PC-9 (cell line): ENCODE measurements around the gene EPB41. TPM values are rescaled to one million over a fixed set of nuclear protein-coding genes. Genes with fewer than 3 reads are reported as not detected.

Source experiments
- BruUV-seq: library from RNA; stranded (reverse); fragments of 400-500 nt; replicated peaks from 2 replicates; lab custom pipeline; 2021; lab: Mats Ljungman, UMichigan
- CTCF ChIA-PET: fragments of 300-600 bp; sonication (Branson Sonifier 250); formaldehyde crosslinking; loops from one replicate; lab custom pipeline; 2022; ENCODE audit warnings: antibody characterized with exemption; lab: Charles Lee
- POLR2A ChIA-PET: fragments of 300-600 bp; sonication (Branson Sonifier 250); formaldehyde crosslinking; loops from one replicate; lab custom pipeline; 2022; ENCODE audit warnings: antibody characterized with exemption; ENCODE audit not compliant: unreplicated experiment; lab: Charles Lee
- DNase-seq, 2 experiments: peaks; one replicate each; pipeline versions ENCODE4 v3.0.0 to v3.0.0-alpha.2; 2015 to 2022; ENCODE audit warnings: mixed read lengths in 1 of 2
- H2AFZ ChIP-seq: fragments of 200-600 bp; sonication (generic); 2 replicates; pipeline ENCODE4 v1.8.1; 2017; ENCODE audit warnings: antibody characterized with exemption
- H3F3A ChIP-seq: fragments of 200-600 bp; sonication (generic); 2 replicates; pipeline ENCODE4 v1.8.1; 2017; ENCODE audit warnings: antibody characterized with exemption, mild to moderate bottlenecking, low read depth; ENCODE audit not compliant: insufficient read depth
- H3K27ac ChIP-seq: fragments of 200-600 bp; sonication (generic); 2 replicates; pipeline ENCODE4 v1.6.1; 2016; ENCODE audit warnings: mixed run types
- H3K27me3 ChIP-seq: fragments of 200-600 bp; sonication (generic); 2 replicates; pipeline ENCODE4 v1.6.1; 2016; ENCODE audit warnings: low read depth, mixed run types; ENCODE audit not compliant: insufficient read depth
- H3K36me3 ChIP-seq: fragments of 200-600 bp; sonication (generic); 2 replicates; pipeline ENCODE4 v1.6.1; 2016; ENCODE audit warnings: low read depth, mixed run types
- H3K4me1 ChIP-seq: fragments of 200-600 bp; sonication (generic); replicated peaks from 2 replicates; pipeline ENCODE4 v1.6.1; 2016; ENCODE audit warnings: mixed run types; ENCODE audit not compliant: insufficient read depth
- H3K4me2 ChIP-seq: fragments of 200-600 bp; sonication (generic); 2 replicates; pipeline ENCODE4 v1.6.1; 2017; ENCODE audit warnings: mixed run types
- H3K4me3 ChIP-seq: fragments of 200-600 bp; sonication (generic); 2 replicates; pipeline ENCODE4 v1.6.1; 2016; ENCODE audit warnings: mixed run types
- H3K79me2 ChIP-seq: fragments of 200-600 bp; sonication (generic); 2 replicates; pipeline ENCODE4 v1.6.1; 2017; ENCODE audit warnings: low read depth, mixed run types
- H3K9me2 ChIP-seq: fragments of 200-600 bp; sonication (generic); 2 replicates; pipeline ENCODE4 v1.8.1; 2017; ENCODE audit warnings: mild to moderate bottlenecking; ENCODE audit not compliant: insufficient read depth
- H3K9me3 ChIP-seq: fragments of 200-600 bp; sonication (generic); 2 replicates; pipeline ENCODE4 v1.8.1; 2016; ENCODE audit warnings: low read depth; ENCODE audit not compliant: insufficient read depth
- H4K20me1 ChIP-seq: fragments of 200-600 bp; sonication (generic); 2 replicates; pipeline ENCODE4 v1.8.1; 2017; ENCODE audit not compliant: insufficient read depth
- EZH2 ChIP-seq: fragments of 200-600 bp; sonication (generic); IDR thresholded peaks from 2 replicates; pipeline ENCODE4 v1.8.0; 2017; ENCODE audit warnings: antibody characterized with exemption, low read depth
- intact Hi-C: fragments of 100-400 bp; cut with micrococcal nuclease; formaldehyde crosslinking; loops from one replicate; pipeline ENCODE4 v1.10.0; 2022; ENCODE audit not compliant: unreplicated experiment
- total RNA-seq: library from RNA; stranded (reverse); gene quantifications from 2 replicates; pipeline ENCODE4 v1.2.3, GENCODE V29; 2021
- TF ChIP-seq, protein P1 (sequence below): fragments of 200-600 bp; sonication (generic); conservative IDR thresholded peaks from 2 replicates; pipeline ENCODE4 v1.6.1; 2017; ENCODE audit warnings: mixed run types, antibody characterized with exemption, mild to moderate bottlenecking, moderate library complexity

EPB41 gene
- total RNA-seq, 1 experiment from 2014 or later = 42.2 TPM

DNA sequence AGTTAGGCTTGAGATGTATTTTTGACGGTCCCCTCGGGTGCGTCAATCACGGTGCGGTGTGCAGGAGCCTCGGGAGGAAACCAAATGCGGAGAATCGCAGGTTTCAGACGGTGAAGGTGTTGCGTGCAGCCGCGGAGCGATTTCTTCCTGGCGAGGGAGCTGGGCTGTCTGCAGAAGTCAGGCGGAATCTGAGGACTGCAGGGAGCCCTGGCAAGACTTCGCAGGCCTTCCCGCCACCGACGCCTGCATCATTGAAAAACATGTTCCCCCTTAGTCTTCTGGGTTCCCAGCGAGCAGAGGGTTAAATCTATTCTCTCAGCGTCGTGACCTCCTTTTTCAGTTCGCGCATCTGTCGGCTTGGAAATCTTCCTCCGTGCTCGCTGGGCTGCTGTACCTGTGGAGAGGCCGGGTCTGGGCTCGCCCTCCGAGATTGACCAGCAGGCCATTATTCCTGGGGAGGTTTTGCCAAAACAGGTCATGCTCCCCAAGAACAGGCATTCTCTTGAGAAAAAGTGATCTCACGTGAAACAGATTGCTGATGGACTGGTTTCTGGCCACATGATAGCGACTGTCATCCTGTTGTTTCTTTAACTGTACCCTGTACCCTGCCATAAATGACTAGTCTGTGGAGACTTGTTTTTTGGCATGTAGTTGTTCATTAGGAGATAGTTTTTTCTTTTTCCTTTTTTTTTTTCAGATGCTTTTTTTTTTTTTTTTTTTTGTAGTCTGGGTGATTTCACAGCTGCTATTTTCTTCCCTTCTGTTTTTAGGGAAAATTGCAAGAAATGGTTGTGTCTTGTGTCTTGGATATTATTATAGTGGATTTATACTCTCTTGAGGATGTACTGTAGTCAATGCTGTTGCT lies 894 bp downstream of the EPB41 start:
- intact Hi-C loops = loop anchor here (2.0 kb wide), 2 partner anchors 30 to 58 kb away; no protein-coding TSS in a partner anchor

DNA sequence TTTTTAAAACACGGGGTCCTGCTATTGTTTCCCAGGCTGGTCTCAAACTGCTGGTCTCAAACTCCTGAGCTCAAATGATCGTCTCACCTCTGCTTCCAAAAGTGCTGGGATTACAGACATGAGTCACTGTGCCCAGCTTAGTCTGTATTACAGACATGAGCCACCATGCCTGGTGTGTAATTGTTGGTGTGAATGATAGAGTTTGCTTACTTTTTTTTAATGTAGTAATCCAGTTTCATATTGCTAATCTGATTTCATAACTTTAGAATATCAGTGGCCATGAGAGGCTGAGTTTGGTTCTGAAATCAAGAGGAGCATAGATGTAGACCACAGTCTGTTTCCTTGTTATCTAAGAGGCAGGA lies 3.4 kb downstream of the EPB41 start:
- TF ChIP-seq EZH2 = no peak
- TF ChIP-seq, protein P1, sequence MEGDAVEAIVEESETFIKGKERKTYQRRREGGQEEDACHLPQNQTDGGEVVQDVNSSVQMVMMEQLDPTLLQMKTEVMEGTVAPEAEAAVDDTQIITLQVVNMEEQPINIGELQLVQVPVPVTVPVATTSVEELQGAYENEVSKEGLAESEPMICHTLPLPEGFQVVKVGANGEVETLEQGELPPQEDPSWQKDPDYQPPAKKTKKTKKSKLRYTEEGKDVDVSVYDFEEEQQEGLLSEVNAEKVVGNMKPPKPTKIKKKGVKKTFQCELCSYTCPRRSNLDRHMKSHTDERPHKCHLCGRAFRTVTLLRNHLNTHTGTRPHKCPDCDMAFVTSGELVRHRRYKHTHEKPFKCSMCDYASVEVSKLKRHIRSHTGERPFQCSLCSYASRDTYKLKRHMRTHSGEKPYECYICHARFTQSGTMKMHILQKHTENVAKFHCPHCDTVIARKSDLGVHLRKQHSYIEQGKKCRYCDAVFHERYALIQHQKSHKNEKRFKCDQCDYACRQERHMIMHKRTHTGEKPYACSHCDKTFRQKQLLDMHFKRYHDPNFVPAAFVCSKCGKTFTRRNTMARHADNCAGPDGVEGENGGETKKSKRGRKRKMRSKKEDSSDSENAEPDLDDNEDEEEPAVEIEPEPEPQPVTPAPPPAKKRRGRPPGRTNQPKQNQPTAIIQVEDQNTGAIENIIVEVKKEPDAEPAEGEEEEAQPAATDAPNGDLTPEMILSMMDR = no peak
- 0 out of 2 replicates have a peak, but pooled peaks cover 7% of the 10 kb centered on the region for H3K79me2 ChIP-seq
- 0 out of 2 replicates have a peak, but pooled peaks cover 5% of the 10 kb centered on the region for H3K4me1 ChIP-seq
- no peaks in the 10 kb centered on the region for H3K27me3 ChIP-seq
- no peak overlapping the region for H3K27ac ChIP-seq
- H3K36me3 ChIP-seq = no peaks in the 10 kb centered on the region
- no peak overlapping the region for H2AFZ ChIP-seq
- H3K4me2 ChIP-seq = no peak overlapping the region
- intact Hi-C loops = no loop called here
- H3F3A ChIP-seq = peaks cover 3% of the 10 kb centered on the region; the same call in 1 of the 2 replicates
- H3K9me3 ChIP-seq = no peaks in the 10 kb centered on the region
- CTCF ChIA-PET = interaction anchor here (0.6 kb wide), 1 partner anchor 54 kb away, joined by 3 read pairs; no protein-coding TSS in a partner anchor
- H3K9me2 ChIP-seq = no peaks in the 10 kb centered on the region
- BruUV-seq = no TSS peak
- no peak for DNase-seq
- H4K20me1 ChIP-seq = no peaks in the 10 kb centered on the region; the same call in 1 of the 2 replicates
- no peak overlapping the region for H3K4me3 ChIP-seq
- POLR2A ChIA-PET = interaction anchor here (0.6 kb wide), 2 partner anchors 113 to 126 kb away, joined by 3 to 7 read pairs; no protein-coding TSS in a partner anchor

More for the DNA sequence above, 894 bp downstream of the EPB41 start:
- Histone ChIP-seq H3K4me1 (0 out of 2 replicates have a peak, but pooled peaks cover 5% of the 10 kb centered on the region), H3K4me3 (peak overlapping the region; percentile 54), H3K27ac (no peak overlapping the region), H2AFZ (peak overlapping the region; percentile 74), H3K79me2 (0 out of 2 replicates have a peak, but pooled peaks cover 7% of the 10 kb centered on the region), H4K20me1 (no peaks in the 10 kb centered on the region; the same call in 1 of the 2 replicates), H3K36me3 (no peaks in the 10 kb centered on the region), H3F3A (peaks cover 3% of the 10 kb centered on the region; the same call in 1 of the 2 replicates), H3K4me2 (peak overlapping the region; percentile 82), H3K27me3 (no peaks in the 10 kb centered on the region), H3K9me2 (no peaks in the 10 kb centered on the region), H3K9me3 (no peaks in the 10 kb centered on the region)
- DNase-seq = peak; percentile 29 to 40
- ChIA-PET POLR2A (no interaction called here), CTCF (no interaction called here)
- TF ChIP-seq EZH2 = no peak
- TF ChIP-seq, protein P1 = no peak
- BruUV-seq = no TSS peak

DNA sequence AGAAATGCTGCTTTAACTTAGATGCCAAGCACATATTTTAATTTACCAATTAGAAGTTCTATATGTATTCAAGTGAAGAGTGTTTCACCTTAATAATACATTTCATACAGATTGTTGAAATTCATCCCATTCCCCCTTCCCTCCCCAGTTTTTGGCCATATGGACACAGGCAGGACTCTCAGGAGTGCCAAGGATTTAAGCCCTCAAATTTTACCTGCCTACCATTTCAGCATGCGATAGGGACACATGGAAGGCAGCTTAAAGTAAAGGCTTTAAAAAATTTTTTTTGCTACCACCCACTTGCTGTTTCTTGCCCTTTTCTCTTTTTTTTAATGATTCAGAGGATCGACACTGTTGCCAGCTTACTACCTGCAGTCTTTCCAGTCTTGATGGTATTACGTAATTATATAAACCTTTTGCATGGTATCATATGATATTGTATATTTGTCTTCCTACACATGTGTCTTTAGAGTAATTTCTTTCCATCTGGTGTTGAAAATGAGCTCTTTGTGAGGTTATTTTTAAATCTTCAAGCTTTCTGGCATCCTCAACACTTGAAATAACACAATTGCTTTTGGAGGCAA lies 7.0 kb downstream of the EPB41 start:
- Histone ChIP-seq H3K9me3 (no peaks in the 10 kb centered on the region), H3K27me3 (no peaks in the 10 kb centered on the region), H3K9me2 (no peaks in the 10 kb centered on the region), H3K27ac (no peak overlapping the region), H4K20me1 (no peaks in the 10 kb centered on the region; the same call in 1 of the 2 replicates), H3K4me3 (no peak overlapping the region), H3K4me1 (peaks cover under 1% of the 10 kb centered on the region; the same call in 1 of the 2 replicates), H2AFZ (no peak overlapping the region), H3K79me2 (no peaks in the 10 kb centered on the region), H3K36me3 (no peaks in the 10 kb centered on the region), H3F3A (no peaks in the 10 kb centered on the region), H3K4me2 (no peak overlapping the region)
- no peak for DNase-seq
- BruUV-seq = no TSS peak
- CTCF ChIA-PET = interaction anchor here (0.6 to 0.7 kb wide), 3 partner anchors 11 to 137 kb away, joined by 7 to 14 read pairs (median 7); no protein-coding TSS in a partner anchor
- intact Hi-C loops = no loop called here
- POLR2A ChIA-PET = no interaction called here
- TF ChIP-seq, protein P1 = no peak
